A549 (cell line): ENCODE results near the gene LRFN5. TPM values are rescaled to one million over a fixed set of nuclear protein-coding genes. Genes with fewer than 3 reads are reported as not detected.

Experiments
- ATAC-seq, 2 experiments: fragments of 200-7000 bp in 1 of 2; fragments of >200 bp in 1 of 2; cut with Nextera tagmentation in 1 of 2; cut with Tn5 transposase in 1 of 2; 3 replicates each; pipeline versions ENCODE4 v1.8.0 to v1.9.1; 2018 to 2020; ENCODE audit warnings: mild to moderate bottlenecking in 1 of 2, moderate library complexity in 1 of 2
- CTCF ChIA-PET: fragments of 300-600 bp; sonication (Branson Sonifier 250); formaldehyde crosslinking; extraction: SDS; loops from one replicate; lab custom pipeline; 2021; ENCODE audit warnings: antibody characterized with exemption, inconsistent platforms; lab: Yijun Ruan, JAX
- POLR2A ChIA-PET: fragments of 350-600 bp; formaldehyde crosslinking; extraction: SDS; loops from one replicate; lab custom pipeline; 2021; ENCODE audit warnings: antibody characterized with exemption, inconsistent platforms; lab: Yijun Ruan, JAX
- DNase-seq, 2 experiments: peaks; one replicate each; pipeline versions ENCODE4 v3.0.0 to v3.0.0-alpha.2; 2011 to 2016; ENCODE audit warnings: low read depth in 1 of 2, low spot score in 1 of 2
- FAIRE-seq: peaks from 2 replicates; lab custom pipeline; 2011; peaks lifted over from hg19 to GRCh38; lab: Jason Lieb, UNC
- H3K27ac ChIP-seq, 2 experiments: fragments of >200 bp; sonication (Bioruptor Twin); formaldehyde crosslinking; 3 replicates each; pipeline ENCODE4 v1.5.1; 2016 to 2017
- H3K4me1 ChIP-seq: fragments of >200 bp; sonication (Bioruptor Twin); formaldehyde crosslinking; 3 replicates; pipeline ENCODE4 v1.6.1; 2016
- H3K4me2 ChIP-seq: fragments of >200 bp; sonication (Bioruptor Twin); formaldehyde crosslinking; 3 replicates; pipeline ENCODE4 v1.6.1; 2016
- H3K4me3 ChIP-seq: fragments of >200 bp; sonication (Bioruptor Twin); formaldehyde crosslinking; 3 replicates; pipeline ENCODE4 v1.5.1; 2016
- H3K9me3 ChIP-seq: fragments of >200 bp; sonication (Bioruptor Twin); formaldehyde crosslinking; 3 replicates; pipeline ENCODE4 v1.6.1; 2016
- CHD2 ChIP-seq: fragments of 150-350 bp; IDR thresholded peaks from 2 replicates; pipeline ENCODE4 v1.6.1; 2014; ENCODE audit warnings: low read length; ENCODE audit not compliant: partially characterized antibody
- CHD4 ChIP-seq: fragments of 200-600 bp; sonication (generic); IDR thresholded peaks from 2 replicates; pipeline ENCODE4 v1.6.1; 2016; ENCODE audit warnings: antibody characterized with exemption, mild to moderate bottlenecking, borderline replicate concordance
- EHF ChIP-seq: fragments of 250-450 bp; sonication (Bioruptor Pico); IDR thresholded peaks from 2 replicates; pipeline ENCODE4 v1.5.0; 2020; ENCODE audit warnings: mild to moderate bottlenecking
- EHMT2 ChIP-seq: fragments of 200-600 bp; sonication (generic); IDR thresholded peaks from 2 replicates; pipeline ENCODE4 v1.6.1; 2016; ENCODE audit warnings: antibody characterized with exemption, low read depth, mild to moderate bottlenecking, moderate library complexity
- HDAC2 ChIP-seq: fragments of 200-600 bp; sonication (generic); IDR thresholded peaks from 2 replicates; pipeline ENCODE4 v1.6.1; 2016
- HOXA7 ChIP-seq: fragments of 250-450 bp; sonication (Bioruptor Pico); IDR thresholded peaks from 2 replicates; pipeline ENCODE4 v1.5.0; 2020; ENCODE audit warnings: mild to moderate bottlenecking, moderate library complexity
- JUN ChIP-seq, 2 experiments: fragments of >200 bp; sonication (Bioruptor Twin); formaldehyde crosslinking; IDR thresholded peaks; 2 replicates in 1 of 2; 3 replicates in 1 of 2; pipeline ENCODE4 v1.6.1; 2016 to 2017
- KDM1A ChIP-seq: fragments of 200-600 bp; sonication (generic); IDR thresholded peaks from 2 replicates; pipeline ENCODE4 v1.6.1; 2016; ENCODE audit warnings: low read depth, mild to moderate bottlenecking
- MAZ ChIP-seq: fragments of 150-350 bp; IDR thresholded peaks from 2 replicates; pipeline ENCODE4 v1.6.1; 2014; ENCODE audit warnings: antibody characterized with exemption, low read depth, low read length, borderline replicate concordance
- NFE2L2 ChIP-seq: fragments of 150-350 bp; conservative IDR thresholded peaks from 2 replicates; pipeline ENCODE4 v1.6.1; 2014; ENCODE audit warnings: low read length
- SMC3 ChIP-seq: fragments of >200 bp; sonication (Bioruptor Twin); formaldehyde crosslinking; IDR thresholded peaks from 3 replicates; pipeline ENCODE4 v1.6.1; 2018; ENCODE audit warnings: inconsistent platforms
- ZFP36 ChIP-seq: fragments of 450-650 bp; IDR thresholded peaks from 2 replicates; pipeline ENCODE4 v1.6.1; 2014; ENCODE audit warnings: borderline replicate concordance; ENCODE audit not compliant: partially characterized antibody
- WGBS: methylation state at CpG from one replicate; pipeline ENCODE4 v1.1.6; 2017; ENCODE audit errors: missing lambda C conversion rate; 5-methylcytosine and 5-hydroxymethylcytosine counted together
- polyA plus RNA-seq, 4 experiments: library from polyadenylated mRNA; depleted of rRNA in 3 of 4; stranded (reverse); fragments of >200 nt; fragmentation: RNase III in 1 of 4; extraction: RNeasy Plus Mini Kit Qiagen cat#74134 plus additional on column Dnase treatment in 1 of 4; gene quantifications; 2 replicates in 3 of 4; 3 replicates in 1 of 4; pipeline ENCODE4 v1.2.3, GENCODE V29; 2011 to 2017
- TF ChIP-seq, protein P1 (sequence below): fragments of >200 bp; sonication (Bioruptor Twin); formaldehyde crosslinking; IDR thresholded peaks from 3 replicates; pipeline ENCODE4 v1.5.1; 2016
- TF ChIP-seq, protein P2 (sequence below): fragments of 200-600 bp; sonication (generic); IDR thresholded peaks from 2 replicates; pipeline ENCODE4 v1.6.1; 2016; ENCODE audit warnings: antibody characterized with exemption, mild to moderate bottlenecking, moderate library complexity
- TF ChIP-seq, protein P3 (sequence below): IDR thresholded peaks from 2 replicates; pipeline ENCODE4 v1.6.1; 2012
- TF ChIP-seq, protein P4 (sequence below): fragments of >200 bp; sonication (Bioruptor Twin); formaldehyde crosslinking; IDR thresholded peaks from 2 replicates; pipeline ENCODE4 v1.6.1; 2016

Gene LRFN5
- polyA plus RNA-seq, 2 of the 4 experiments (the other 2 are of a cell fraction), result not detected

DNA sequence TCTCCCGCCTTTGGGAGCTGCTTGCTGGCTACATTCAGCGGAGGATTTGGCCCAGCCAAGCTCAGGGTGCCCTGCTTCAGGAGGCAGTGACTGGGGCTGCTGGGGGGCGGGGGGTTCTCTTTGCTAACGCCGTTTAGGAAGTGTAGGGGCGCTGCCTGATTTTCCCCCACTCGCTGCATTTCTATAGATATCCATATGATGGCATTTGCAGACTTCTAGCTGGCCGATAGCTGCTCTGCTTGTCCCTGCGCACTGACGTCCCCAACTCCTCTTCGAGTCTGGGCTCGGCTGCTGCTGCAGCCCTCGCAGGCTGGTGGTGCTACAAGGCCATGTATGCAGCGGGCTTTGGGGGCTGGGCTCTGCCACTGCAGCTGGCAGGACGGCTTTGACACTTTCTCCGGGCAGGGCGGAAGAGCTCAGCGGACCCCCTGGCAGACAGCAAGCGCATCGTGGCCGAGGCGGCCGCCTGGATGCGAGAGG is 3.1 kb downstream of the LRFN5 start:
- peak in 1 of 2 experiments; percentile 39 for DNase-seq
- H3K9me3 ChIP-seq, result no peaks in the 10 kb centered on the region
- no peak overlapping the region for H3K27ac ChIP-seq
- H3K4me2 ChIP-seq, result peak overlapping the region; percentile 53
- FAIRE-seq, result no peak
- 12% methylated on average over 15 of the region's 24 CpGs for WGBS
- ATAC-seq, result peak; percentile 45 to 69; a peak in 4 of 6 replicates
- no peak for TF ChIP-seq MAZ
- TF ChIP-seq, protein P1, sequence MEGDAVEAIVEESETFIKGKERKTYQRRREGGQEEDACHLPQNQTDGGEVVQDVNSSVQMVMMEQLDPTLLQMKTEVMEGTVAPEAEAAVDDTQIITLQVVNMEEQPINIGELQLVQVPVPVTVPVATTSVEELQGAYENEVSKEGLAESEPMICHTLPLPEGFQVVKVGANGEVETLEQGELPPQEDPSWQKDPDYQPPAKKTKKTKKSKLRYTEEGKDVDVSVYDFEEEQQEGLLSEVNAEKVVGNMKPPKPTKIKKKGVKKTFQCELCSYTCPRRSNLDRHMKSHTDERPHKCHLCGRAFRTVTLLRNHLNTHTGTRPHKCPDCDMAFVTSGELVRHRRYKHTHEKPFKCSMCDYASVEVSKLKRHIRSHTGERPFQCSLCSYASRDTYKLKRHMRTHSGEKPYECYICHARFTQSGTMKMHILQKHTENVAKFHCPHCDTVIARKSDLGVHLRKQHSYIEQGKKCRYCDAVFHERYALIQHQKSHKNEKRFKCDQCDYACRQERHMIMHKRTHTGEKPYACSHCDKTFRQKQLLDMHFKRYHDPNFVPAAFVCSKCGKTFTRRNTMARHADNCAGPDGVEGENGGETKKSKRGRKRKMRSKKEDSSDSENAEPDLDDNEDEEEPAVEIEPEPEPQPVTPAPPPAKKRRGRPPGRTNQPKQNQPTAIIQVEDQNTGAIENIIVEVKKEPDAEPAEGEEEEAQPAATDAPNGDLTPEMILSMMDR, result no peak
- TF ChIP-seq, protein P2, sequence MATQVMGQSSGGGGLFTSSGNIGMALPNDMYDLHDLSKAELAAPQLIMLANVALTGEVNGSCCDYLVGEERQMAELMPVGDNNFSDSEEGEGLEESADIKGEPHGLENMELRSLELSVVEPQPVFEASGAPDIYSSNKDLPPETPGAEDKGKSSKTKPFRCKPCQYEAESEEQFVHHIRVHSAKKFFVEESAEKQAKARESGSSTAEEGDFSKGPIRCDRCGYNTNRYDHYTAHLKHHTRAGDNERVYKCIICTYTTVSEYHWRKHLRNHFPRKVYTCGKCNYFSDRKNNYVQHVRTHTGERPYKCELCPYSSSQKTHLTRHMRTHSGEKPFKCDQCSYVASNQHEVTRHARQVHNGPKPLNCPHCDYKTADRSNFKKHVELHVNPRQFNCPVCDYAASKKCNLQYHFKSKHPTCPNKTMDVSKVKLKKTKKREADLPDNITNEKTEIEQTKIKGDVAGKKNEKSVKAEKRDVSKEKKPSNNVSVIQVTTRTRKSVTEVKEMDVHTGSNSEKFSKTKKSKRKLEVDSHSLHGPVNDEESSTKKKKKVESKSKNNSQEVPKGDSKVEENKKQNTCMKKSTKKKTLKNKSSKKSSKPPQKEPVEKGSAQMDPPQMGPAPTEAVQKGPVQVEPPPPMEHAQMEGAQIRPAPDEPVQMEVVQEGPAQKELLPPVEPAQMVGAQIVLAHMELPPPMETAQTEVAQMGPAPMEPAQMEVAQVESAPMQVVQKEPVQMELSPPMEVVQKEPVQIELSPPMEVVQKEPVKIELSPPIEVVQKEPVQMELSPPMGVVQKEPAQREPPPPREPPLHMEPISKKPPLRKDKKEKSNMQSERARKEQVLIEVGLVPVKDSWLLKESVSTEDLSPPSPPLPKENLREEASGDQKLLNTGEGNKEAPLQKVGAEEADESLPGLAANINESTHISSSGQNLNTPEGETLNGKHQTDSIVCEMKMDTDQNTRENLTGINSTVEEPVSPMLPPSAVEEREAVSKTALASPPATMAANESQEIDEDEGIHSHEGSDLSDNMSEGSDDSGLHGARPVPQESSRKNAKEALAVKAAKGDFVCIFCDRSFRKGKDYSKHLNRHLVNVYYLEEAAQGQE, result no peak
- H3K4me1 ChIP-seq, result peaks cover 12% of the 10 kb centered on the region; the same call in 1 of the 3 replicates
- peak overlapping the region; percentile 18; the same call in 1 of the 3 replicates for H3K4me3 ChIP-seq
- ChIA-PET CTCF (interaction anchor here (1.3 to 2.4 kb wide), 2 partner anchors 9 to 14 kb away, joined by 3 to 13 read pairs; no protein-coding TSS in a partner anchor), POLR2A (interaction anchor here (0.6 kb wide), 1 partner anchor 1535 kb away, joined by 5 read pairs; no protein-coding TSS in a partner anchor)

DNA sequence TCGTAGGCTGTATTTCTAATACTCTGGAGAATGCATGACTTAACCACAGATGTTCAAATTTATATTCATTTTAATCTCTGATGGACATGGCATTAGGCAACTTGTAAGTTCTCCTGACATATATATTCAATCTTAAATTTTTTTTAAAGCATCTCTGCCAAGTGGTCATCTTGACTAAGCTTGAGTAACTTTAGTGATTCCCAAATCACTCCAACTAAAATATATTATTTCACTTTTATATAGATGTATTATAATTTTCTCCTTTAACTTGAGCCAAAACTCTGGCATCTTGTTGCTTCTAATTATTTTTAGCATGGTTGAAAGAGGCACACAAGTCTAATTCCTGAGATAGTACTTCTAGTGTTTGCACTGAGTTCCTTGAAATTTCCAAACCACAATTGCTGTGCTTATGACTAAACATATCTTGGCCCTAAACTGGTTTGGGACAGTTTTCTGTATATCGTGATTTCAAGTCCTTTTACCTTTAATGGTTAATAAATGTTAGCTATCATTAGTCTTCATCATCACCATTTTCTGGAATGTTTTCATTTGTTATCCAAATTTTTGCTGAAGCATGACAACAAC is 8.4 kb downstream of the LRFN5 start:
- FAIRE-seq (no peak), DNase-seq (no peak), ATAC-seq (no peak)
- 6% methylated on average over 2 of the region's 2 CpGs for WGBS
- H3K4me2 ChIP-seq, result no peak overlapping the region
- no peak overlapping the region for H3K27ac ChIP-seq
- CTCF ChIA-PET, result no interaction called here
- H3K9me3 ChIP-seq, result no peaks in the 10 kb centered on the region
- no peaks in the 10 kb centered on the region for H3K4me1 ChIP-seq
- H3K4me3 ChIP-seq, result no peak overlapping the region
- TF ChIP-seq, protein P3, sequence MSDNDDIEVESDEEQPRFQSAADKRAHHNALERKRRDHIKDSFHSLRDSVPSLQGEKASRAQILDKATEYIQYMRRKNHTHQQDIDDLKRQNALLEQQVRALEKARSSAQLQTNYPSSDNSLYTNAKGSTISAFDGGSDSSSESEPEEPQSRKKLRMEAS, result no peak
- TF ChIP-seq KDM1A, result no peak
- no peak for TF ChIP-seq EHF (CRISPR knock-in tag)
- TF ChIP-seq, protein P1, result no peak
- TF ChIP-seq NFE2L2, result no peak
- TF ChIP-seq, protein P2, result no peak
- TF ChIP-seq ZFP36, result no peak
- TF ChIP-seq, protein P4, sequence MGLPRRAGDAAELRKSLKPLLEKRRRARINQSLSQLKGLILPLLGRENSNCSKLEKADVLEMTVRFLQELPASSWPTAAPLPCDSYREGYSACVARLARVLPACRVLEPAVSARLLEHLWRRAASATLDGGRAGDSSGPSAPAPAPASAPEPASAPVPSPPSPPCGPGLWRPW, result no peak
- TF ChIP-seq CHD2, result no peak
- TF ChIP-seq JUN (IDR thresholded peaks at IDR 0.05), result no peak
- no peak for TF ChIP-seq HOXA7
- no peak for TF ChIP-seq EHMT2
- no peak for TF ChIP-seq SMC3
- no peak for TF ChIP-seq HDAC2
- no peak for TF ChIP-seq CHD4
- POLR2A ChIA-PET, result no interaction called here
